ENCODE measurements around the gene SBNO2. TPM values are rescaled to one million over a fixed set of nuclear protein-coding genes. Genes with fewer than 3 reads are reported as not detected.

Gene SBNO2
- total and polyA plus RNA-seq, 2 donors (not counting 3 experiments of a cell fraction or from before 2014, with no cell fraction given): 31.4 to 65.7 TPM

DNA sequence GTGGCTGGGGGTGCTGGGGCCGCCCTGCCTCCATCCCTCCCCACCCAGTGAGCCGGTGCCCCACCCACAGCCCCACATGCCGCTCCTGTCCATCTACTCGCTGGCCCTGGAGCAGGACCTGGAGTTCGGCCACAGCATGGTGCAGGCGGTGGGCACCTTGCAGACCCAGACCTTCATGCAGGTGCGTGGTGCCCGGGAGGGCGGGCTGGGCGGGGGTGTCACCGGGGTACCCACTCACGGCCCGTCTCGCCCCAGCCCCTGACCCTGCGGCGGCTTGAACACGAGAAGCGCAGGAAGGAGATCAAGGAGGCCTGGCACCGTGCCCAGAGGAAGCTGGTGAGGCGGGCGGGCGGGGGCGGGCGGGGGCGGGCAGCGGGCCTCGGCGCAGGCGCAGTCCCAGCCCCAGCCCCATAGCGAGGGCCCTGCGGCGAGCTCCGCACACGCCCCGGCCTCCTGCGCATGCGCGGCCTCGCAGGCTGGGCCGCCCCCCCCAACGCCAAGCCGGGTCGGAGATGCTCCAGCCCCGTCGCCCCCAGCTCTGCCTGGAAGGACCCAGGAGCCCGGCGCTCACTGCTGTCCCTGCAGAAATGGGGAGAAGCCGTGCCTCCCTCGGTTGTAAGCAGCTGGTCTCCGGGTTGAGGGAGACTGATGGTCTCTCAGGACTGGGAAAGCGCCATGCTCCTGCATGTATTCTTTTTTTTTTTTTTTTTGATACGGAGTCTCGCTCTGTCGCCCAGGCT lies 99.4 kb downstream of the SBNO2 start:
- H3K9ac ChIP-seq (replicated peaks; ENCODE audit: extremely low read depth, insufficient read depth, low read length): no peak overlapping the region
- no peak overlapping the region for H2AFZ ChIP-seq (ENCODE audit: low read depth, low read length)
- no peak for FAIRE-seq

DNA sequence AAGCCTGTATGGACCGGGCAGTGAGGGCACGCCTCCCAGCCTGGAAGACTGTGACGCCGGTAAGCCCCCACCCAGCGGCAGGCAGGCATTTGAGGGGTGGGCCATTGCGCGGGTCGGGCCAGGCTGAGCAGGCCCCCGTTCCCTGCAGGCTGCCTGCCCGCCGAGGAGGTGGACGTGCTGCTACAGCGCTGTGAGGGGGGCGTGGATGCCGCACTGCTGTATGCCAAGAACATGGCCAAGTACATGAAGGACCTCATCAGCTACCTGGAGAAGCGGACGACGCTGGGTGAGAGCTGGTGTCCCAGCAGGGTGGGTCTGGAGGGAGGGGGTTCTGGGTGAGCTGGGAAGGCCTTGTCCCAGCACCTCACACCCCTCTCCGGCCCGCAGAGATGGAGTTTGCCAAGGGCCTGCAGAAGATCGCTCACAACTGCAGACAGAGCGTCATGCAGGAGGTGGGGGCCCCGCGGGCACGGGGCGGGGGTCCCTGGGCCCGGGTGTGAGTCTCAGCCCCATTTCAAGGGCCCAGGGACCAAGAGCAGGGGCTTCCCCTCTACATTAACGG lies 100.0 kb downstream of the SBNO2 start:
- CTCF ChIA-PET: interaction anchor here (1.9 kb wide), 1 partner anchor 9 kb away, joined by 13 read pairs; no protein-coding TSS in a partner anchor
- dilution Hi-C loops (cut with MboI; ENCODE audit: extremely low pct_ligation_motif_present, low sequenced_read_pairs): no loop called here
- BruUV-seq (replicated peaks): no TSS peak

More for the DNA sequence above, 99.4 kb downstream of the SBNO2 start:
- ChIA-PET POLR2A (interaction anchor here (0.6 kb wide), 1 partner anchor 52 kb away, joined by 3 read pairs; no protein-coding TSS in a partner anchor), CTCF (interaction anchor here (1.9 kb wide), 1 partner anchor 10 kb away, joined by 13 read pairs; no protein-coding TSS in a partner anchor)
- Histone ChIP-seq H3K9me3 (replicated peaks; ENCODE audit: control insufficient read depth, insufficient read depth, low read length) (no peaks in the 10 kb centered on the region), H3K36me3 (ENCODE audit: control insufficient read depth in 2 of 2, extremely low read depth in 1 of 2, insufficient read depth in 2 of 2, low read length in 2 of 2) (no peaks in the 10 kb centered on the region), H3K27ac (ENCODE audit: insufficient read depth, low read depth, low read length) (no peak overlapping the region), H3K4me1 (ENCODE audit: control insufficient read depth, extremely low read depth, insufficient read depth, low read length) (peaks cover 4% of the 10 kb centered on the region), H3K79me2 (ENCODE audit: control insufficient read depth, insufficient read depth, low read length) (no peaks in the 10 kb centered on the region), H4K20me1 (replicated peaks; ENCODE audit: control insufficient read depth, extremely low read depth, insufficient read depth, low read length) (no peaks in the 10 kb centered on the region), H3K27me3 (ENCODE audit: control insufficient read depth in 2 of 2, insufficient read depth in 2 of 2, low read length in 2 of 2) (no peaks in the 10 kb centered on the region), H3K4me3 (replicated peaks in 1 of 3; ENCODE audit: insufficient read depth in 1 of 3, low read depth in 1 of 3, low read length in 3 of 3) (no peak overlapping the region), H3K4me2 (ENCODE audit: insufficient read depth, low read length) (no peak overlapping the region), H3K9me1 (replicated peaks; ENCODE audit: control insufficient read depth, extremely low read depth, insufficient read depth, low read length) (no peaks in the 10 kb centered on the region)
- TF ChIP-seq EZH2 (IDR thresholded peaks at IDR 0.05; ENCODE audit: borderline replicate concordance, low read depth, low read length, severe bottlenecking) (no peak), FOS (IDR thresholded peaks at IDR 0.05; ENCODE audit: borderline replicate concordance, insufficient read depth, low read length) (no peak), GATA2 (IDR thresholded peaks at IDR 0.05; ENCODE audit: insufficient read depth, insufficient read length, low read depth, low read length) (no peak), POLR2AphosphoS5 (IDR thresholded peaks at IDR 0.05; ENCODE audit: insufficient read depth, low read depth, low read length) (no peak)
- DNase-seq (ENCODE audit: low read depth, low spot score): no peak
- intact Hi-C loops (cut with micrococcal nuclease): no loop called here
- dilution Hi-C loops (cut with MboI; ENCODE audit: extremely low pct_ligation_motif_present, low sequenced_read_pairs): no loop called here
- no TSS peak for BruUV-seq (replicated peaks)

More for the DNA sequence above, 100.0 kb downstream of the SBNO2 start:
- Histone ChIP-seq H3K36me3 (ENCODE audit: control insufficient read depth in 2 of 2, extremely low read depth in 1 of 2, insufficient read depth in 2 of 2, low read length in 2 of 2) (no peaks in the 10 kb centered on the region), H3K9ac (replicated peaks; ENCODE audit: extremely low read depth, insufficient read depth, low read length) (no peak overlapping the region), H3K4me1 (ENCODE audit: control insufficient read depth, extremely low read depth, insufficient read depth, low read length) (peaks cover 11% of the 10 kb centered on the region), H3K4me3 (replicated peaks in 1 of 3; ENCODE audit: insufficient read depth in 1 of 3, low read depth in 1 of 3, low read length in 3 of 3) (no peak overlapping the region), H3K27ac (ENCODE audit: insufficient read depth, low read depth, low read length) (no peak overlapping the region), H2AFZ (ENCODE audit: low read depth, low read length) (no peak overlapping the region), H3K9me3 (replicated peaks; ENCODE audit: control insufficient read depth, insufficient read depth, low read length) (no peaks in the 10 kb centered on the region), H4K20me1 (replicated peaks; ENCODE audit: control insufficient read depth, extremely low read depth, insufficient read depth, low read length) (no peaks in the 10 kb centered on the region), H3K4me2 (ENCODE audit: insufficient read depth, low read length) (no peak overlapping the region), H3K27me3 (ENCODE audit: control insufficient read depth in 2 of 2, insufficient read depth in 2 of 2, low read length in 2 of 2) (no peaks in the 10 kb centered on the region), H3K79me2 (ENCODE audit: control insufficient read depth, insufficient read depth, low read length) (no peaks in the 10 kb centered on the region), H3K9me1 (replicated peaks; ENCODE audit: control insufficient read depth, extremely low read depth, insufficient read depth, low read length) (no peaks in the 10 kb centered on the region)
- intact Hi-C loops (cut with micrococcal nuclease): no loop called here
- no peak for FAIRE-seq
- no peak for DNase-seq (ENCODE audit: low read depth, low spot score)
- TF ChIP-seq JUN (IDR thresholded peaks at IDR 0.05; ENCODE audit: borderline replicate concordance, insufficient read depth, insufficient read length, low read depth): no peak
- TF ChIP-seq, protein P1, sequence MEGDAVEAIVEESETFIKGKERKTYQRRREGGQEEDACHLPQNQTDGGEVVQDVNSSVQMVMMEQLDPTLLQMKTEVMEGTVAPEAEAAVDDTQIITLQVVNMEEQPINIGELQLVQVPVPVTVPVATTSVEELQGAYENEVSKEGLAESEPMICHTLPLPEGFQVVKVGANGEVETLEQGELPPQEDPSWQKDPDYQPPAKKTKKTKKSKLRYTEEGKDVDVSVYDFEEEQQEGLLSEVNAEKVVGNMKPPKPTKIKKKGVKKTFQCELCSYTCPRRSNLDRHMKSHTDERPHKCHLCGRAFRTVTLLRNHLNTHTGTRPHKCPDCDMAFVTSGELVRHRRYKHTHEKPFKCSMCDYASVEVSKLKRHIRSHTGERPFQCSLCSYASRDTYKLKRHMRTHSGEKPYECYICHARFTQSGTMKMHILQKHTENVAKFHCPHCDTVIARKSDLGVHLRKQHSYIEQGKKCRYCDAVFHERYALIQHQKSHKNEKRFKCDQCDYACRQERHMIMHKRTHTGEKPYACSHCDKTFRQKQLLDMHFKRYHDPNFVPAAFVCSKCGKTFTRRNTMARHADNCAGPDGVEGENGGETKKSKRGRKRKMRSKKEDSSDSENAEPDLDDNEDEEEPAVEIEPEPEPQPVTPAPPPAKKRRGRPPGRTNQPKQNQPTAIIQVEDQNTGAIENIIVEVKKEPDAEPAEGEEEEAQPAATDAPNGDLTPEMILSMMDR (IDR thresholded peaks at IDR 0.05; ENCODE audit: extremely low read depth in 1 of 2, insufficient read depth in 1 of 2, low read depth in 1 of 2, low read length in 2 of 2): no peak
- TF ChIP-seq POLR2A (IDR thresholded peaks at IDR 0.05; ENCODE audit: low read depth, low read length): no peak
- POLR2A ChIA-PET: no interaction called here

Data from endothelial cell of umbilical vein (primary cell).